GM12878 (cell line): Measurements from ENCODE around the gene PRKAR1A. TPM values are rescaled to one million over a fixed set of nuclear protein-coding genes. Genes with fewer than 3 reads are reported as not detected.

ENCODE experiments used
- ATAC-seq: fragments of 200-7000 bp; cut with Tn5 transposase; 3 replicates; pipeline ENCODE4 v1.9.1; 2020; ENCODE audit warnings: mild to moderate bottlenecking, moderate library complexity
- BruUV-seq: library from RNA; stranded (reverse); fragments of 400-500 nt; replicated peaks from 2 replicates; lab custom pipeline; 2021; lab: Mats Ljungman, UMichigan
- CTCF ChIA-PET: fragments of 300-600 bp; sonication (Branson Sonifier 250); formaldehyde crosslinking; extraction: SDS; loops from one replicate; lab custom pipeline; 2021; ENCODE audit warnings: inconsistent platforms; lab: Yijun Ruan, JAX
- POLR2A ChIA-PET: fragments of 350-600 bp; formaldehyde crosslinking; extraction: SDS; loops from one replicate; lab custom pipeline; 2021; ENCODE audit warnings: inconsistent platforms; lab: Charles Lee
- RAD21 ChIA-PET: fragments of 300-600 bp; sonication (Branson Sonifier 250); formaldehyde crosslinking; loops from one replicate; lab custom pipeline; 2023; ENCODE audit warnings: antibody characterized with exemption; ENCODE audit not compliant: unreplicated experiment; lab: Charles Lee
- SMC1A ChIA-PET: fragments of 300-600 bp; sonication (Branson Sonifier 250); formaldehyde crosslinking; loops from one replicate; lab custom pipeline; 2023; ENCODE audit not compliant: unreplicated experiment, uncharacterized antibody; lab: Charles Lee
- DNase-seq: peaks from one replicate; pipeline ENCODE4 v3.0.0-alpha.2; 2011; ENCODE audit warnings: low read depth, low spot score
- FAIRE-seq: peaks from 3 replicates; lab custom pipeline; 2011; peaks lifted over from hg19 to GRCh38; lab: Jason Lieb, UNC
- H2AFZ ChIP-seq: 2 replicates; pipeline ENCODE4 v1.6.0; 2011; ENCODE audit warnings: low read depth, low read length, control low read depth; ENCODE audit not compliant: control insufficient read depth
- H3K27ac ChIP-seq: 2 replicates; pipeline ENCODE4 v1.5.1; 2011; ENCODE audit warnings: control low read depth; ENCODE audit not compliant: control insufficient read depth, insufficient read depth
- H3K27me3 ChIP-seq, 2 experiments: replicated peaks in 1 of 2; 2 replicates each; pipeline versions ENCODE4 v1.6.0 to v1.6.1; 2011; ENCODE audit warnings: low read length in 1 of 2; ENCODE audit not compliant: control insufficient read depth in 2 of 2, insufficient read depth in 2 of 2
- H3K36me3 ChIP-seq, 2 experiments: 2 replicates each; pipeline ENCODE4 v1.5.1; 2011; ENCODE audit warnings: low read length in 1 of 2; ENCODE audit not compliant: control insufficient read depth in 2 of 2, insufficient read depth in 2 of 2
- H3K4me1 ChIP-seq: 2 replicates; pipeline ENCODE4 v1.6.1; 2011; ENCODE audit warnings: mild to moderate bottlenecking, low read length, moderate library complexity, mixed read lengths; ENCODE audit not compliant: control insufficient read depth, insufficient read depth
- H3K4me2 ChIP-seq: 2 replicates; pipeline ENCODE4 v1.6.0; 2011; ENCODE audit warnings: control low read depth; ENCODE audit not compliant: control insufficient read depth, insufficient read depth
- H3K4me3 ChIP-seq: fragments of 200-600 bp; sonication (generic); 2 replicates; pipeline ENCODE4 v1.5.1; 2016
- H3K79me2 ChIP-seq: 2 replicates; pipeline ENCODE4 v1.6.0; 2011; ENCODE audit warnings: low read length; ENCODE audit not compliant: control insufficient read depth, insufficient read depth
- H3K9ac ChIP-seq: 2 replicates; pipeline ENCODE4 v1.8.0; 2011; ENCODE audit warnings: low read length, control low read depth, mixed read lengths; ENCODE audit not compliant: control insufficient read depth, insufficient read depth
- H3K9me3 ChIP-seq: replicated peaks from 3 replicates; pipeline ENCODE4 v1.5.1; 2011; ENCODE audit warnings: mild to moderate bottlenecking, low read length; ENCODE audit not compliant: control insufficient read depth, insufficient read depth
- H4K20me1 ChIP-seq: 2 replicates; pipeline ENCODE4 v1.6.0; 2011; ENCODE audit not compliant: control insufficient read depth, insufficient read depth
- FOXM1 ChIP-seq: IDR thresholded peaks from 2 replicates; pipeline ENCODE4 v1.6.1; 2012; ENCODE audit warnings: low read depth, mild to moderate bottlenecking, inconsistent platforms, low read length, moderate library complexity
- HDAC6 ChIP-seq: fragments of 200-600 bp; sonication (generic); IDR thresholded peaks from one replicate; pipeline ENCODE4 v1.8.0; 2017; ENCODE audit warnings: antibody characterized with exemption; ENCODE audit not compliant: unreplicated experiment
- IRF4 ChIP-seq: IDR thresholded peaks from 2 replicates; pipeline ENCODE4 v1.6.1; 2011; ENCODE audit warnings: low read depth, low read length
- MTA2 ChIP-seq: fragments of 450-650 bp; IDR thresholded peaks from 2 replicates; pipeline ENCODE4 v1.6.1; 2016; ENCODE audit warnings: low read depth, mild to moderate bottlenecking, moderate library complexity
- MXI1 ChIP-seq: fragments of 150-350 bp; IDR thresholded peaks from 2 replicates; pipeline ENCODE4 v1.6.1; 2011; ENCODE audit warnings: low read depth, mild to moderate bottlenecking, inconsistent platforms, low read length, improper control_type of control experiment
- NR2F1 ChIP-seq: fragments of 450-650 bp; conservative IDR thresholded peaks from 2 replicates; pipeline ENCODE4 v1.6.1; 2017; ENCODE audit warnings: mild to moderate bottlenecking
- PAX5 ChIP-seq: IDR thresholded peaks from 2 replicates; pipeline ENCODE4 v1.6.1; 2011; ENCODE audit warnings: low read depth, low read length, borderline replicate concordance
- POLR2AphosphoS2 ChIP-seq: IDR thresholded peaks from 2 replicates; pipeline ENCODE4 v1.6.1; 2011; ENCODE audit warnings: low read depth, mild to moderate bottlenecking, low read length, improper control_type of control experiment, moderate library complexity
- POLR2AphosphoS5 ChIP-seq: IDR thresholded peaks from 2 replicates; pipeline ENCODE4 v1.6.1; 2011; ENCODE audit warnings: mild to moderate bottlenecking, low read length, inconsistent platforms
- SIN3A ChIP-seq: IDR thresholded peaks from 2 replicates; pipeline ENCODE4 v1.6.1; 2012; ENCODE audit warnings: low read depth, low read length, improper control_type of control experiment
- SMAD1 ChIP-seq: fragments of 450-650 bp; IDR thresholded peaks from 2 replicates; pipeline ENCODE4 v1.6.1; 2018; ENCODE audit warnings: mild to moderate bottlenecking, low read depth; ENCODE audit not compliant: partially characterized antibody
- SRF ChIP-seq, 2 experiments: IDR thresholded peaks; 2 replicates each; pipeline ENCODE4 v1.6.1; 2011; ENCODE audit warnings: low read depth in 2 of 2, low read length in 2 of 2, mild to moderate bottlenecking in 1 of 2, moderate library complexity in 1 of 2
- STAT1 ChIP-seq: fragments of 450-650 bp; conservative IDR thresholded peaks from 2 replicates; pipeline ENCODE4 v1.6.1; 2014; ENCODE audit warnings: antibody characterized with exemption, mild to moderate bottlenecking
- ZNF24 ChIP-seq: fragments of 450-650 bp; IDR thresholded peaks from 2 replicates; pipeline ENCODE4 v1.6.1; 2017; ENCODE audit warnings: antibody characterized with exemption, mild to moderate bottlenecking
- WGBS: methylation state at CpG from one replicate; pipeline ENCODE4 v1.1.6; 2016; ENCODE audit warnings: low lambda C conversion rate; ENCODE audit not compliant: insufficient replicate concordance, insufficient coverage; ENCODE audit errors: missing lambda C conversion rate; 5-methylcytosine and 5-hydroxymethylcytosine counted together
- in situ Hi-C: fragments of 300-500 bp; cut with MboI; formaldehyde crosslinking; loops from 9 replicates; pipeline ENCODE4 v1.14.3; 2018; ENCODE audit warnings: mixed read lengths
- intact Hi-C: fragments of 100-400 bp; cut with micrococcal nuclease; formaldehyde crosslinking; loops from one replicate; pipeline ENCODE4 v1.14.2; 2022; ENCODE audit not compliant: unreplicated experiment
- polyA plus RNA-seq, 11 experiments: library from polyadenylated mRNA; depleted of rRNA in 4 of 11; unstranded in 6 of 11; stranded (reverse) in 5 of 11; fragments of >200 nt; fragmentation: Nextera tagmentation in 4 of 11; fragmentation: Illumina TruSeq in 1 of 11; extraction: Ambion mirVana in 4 of 11; extraction: Trizol in 1 of 11; gene quantifications; 1 replicate in 1 of 11; 2 replicates in 10 of 11; pipeline versions ENCODE4 v1.2.1 to v1.2.3, GENCODE V29; 2011 to 2016; ENCODE audit warnings: inconsistent platforms in 2 of 11, missing spikeins in 2 of 11, low read depth in 1 of 11
- total RNA-seq, 4 experiments: library from RNA; depleted of rRNA in 3 of 4; stranded (reverse); fragments of >200 nt in 3 of 4; fragmentation: Illumina TruSeq in 1 of 4; extraction: Trizol in 1 of 4; gene quantifications; 2 replicates each; pipeline versions ENCODE4 v1.2.1 to v1.2.3, GENCODE V29; 2013 to 2021

Gene PRKAR1A
- total and polyA plus RNA-seq, 10 of the 15 experiments (the other 5 are each of a cell fraction or from before 2014, with no cell fraction given): 29.1 to 200 (median 125) TPM

GRCh38 chr17:68463211-68464019 lies 48.8 kb upstream of the PRKAR1A start:
- FAIRE-seq (no peak), DNase-seq (no peak), ATAC-seq (no peak)
- Histone ChIP-seq H3K36me3 (no peaks in the 10 kb centered on the region), H3K4me3 (no peak overlapping the region), H3K9me3 (no peaks in the 10 kb centered on the region; the same call in 2 of the 3 replicates), H3K27me3 (no peaks in the 10 kb centered on the region), H3K4me2 (no peak overlapping the region), H3K4me1 (peaks cover 37% of the 10 kb centered on the region), H3K79me2 (no peaks in the 10 kb centered on the region), H3K27ac (no peak overlapping the region; the same call in 1 of the 2 replicates), H2AFZ (no peak overlapping the region; the same call in 1 of the 2 replicates), H4K20me1 (no peaks in the 10 kb centered on the region), H3K9ac (no peak overlapping the region)
- intact Hi-C loops (loop anchor here (1.0 to 10.0 kb wide), 8 partner anchors 27 to 499 kb away; no protein-coding TSS in a partner anchor), in situ Hi-C loops (loop anchor here (10.0 kb wide), 1 partner anchor 499 kb away; no protein-coding TSS in a partner anchor)
- RAD21 ChIA-PET: interaction anchor here (0.6 to 14.6 kb wide), 13 partner anchors 9 to 779 kb away, joined by 3 to 157 read pairs (median 5); partner anchors contain the start of genes ARSG and SLC16A6
- WGBS: 50% methylated on average over 6 of the region's 6 CpGs
- CTCF ChIA-PET: interaction anchor here (0.7 to 8.5 kb wide), 21 partner anchors 9 to 503 kb away, joined by 3 to 119 read pairs (median 5); no protein-coding TSS in a partner anchor
- no TSS peak for BruUV-seq
- POLR2A ChIA-PET: interaction anchor here (1.2 to 1.7 kb wide), 2 partner anchors 10 to 35 kb away, joined by 4 to 8 read pairs; no protein-coding TSS in a partner anchor
- peak; percentile 70 for TF ChIP-seq ZNF24
- TF ChIP-seq PAX5: no peak
- no peak for TF ChIP-seq STAT1
- SMC1A ChIA-PET: interaction anchor here (0.6 to 16.2 kb wide), 12 partner anchors 24 to 303 kb away, joined by 3 to 288 read pairs (median 8); no protein-coding TSS in a partner anchor

GRCh38 chr17:68468334-68468733 lies 43.9 kb upstream of the PRKAR1A start:
- ChIA-PET CTCF (interaction anchor here (0.6 to 8.5 kb wide), 16 partner anchors 7 to 295 kb away, joined by 3 to 59 read pairs (median 10); partner anchors contain the start of gene WIPI1), SMC1A (interaction anchor here (1.1 to 11.9 kb wide), 13 partner anchors 10 to 508 kb away, joined by 3 to 163 read pairs (median 5); no protein-coding TSS in a partner anchor), RAD21 (interaction anchor here (0.8 to 2.2 kb wide), 4 partner anchors 10 to 205 kb away, joined by 3 to 10 read pairs (median 4); no protein-coding TSS in a partner anchor), POLR2A (interaction anchor here (0.9 to 1.2 kb wide), 3 partner anchors 10 to 203 kb away, joined by 3 to 6 read pairs (median 3); no protein-coding TSS in a partner anchor)
- DNase-seq (no peak), FAIRE-seq (no peak), ATAC-seq (no peak)
- Histone ChIP-seq H3K4me3 (no peak overlapping the region), H3K27me3 (no peaks in the 10 kb centered on the region; a peak in 1 of 4 replicates), H3K9me3 (no peaks in the 10 kb centered on the region; the same call in 2 of the 3 replicates), H3K79me2 (no peaks in the 10 kb centered on the region), H3K27ac (no peak overlapping the region), H2AFZ (no peak overlapping the region), H3K4me2 (no peak overlapping the region), H3K36me3 (no peaks in the 10 kb centered on the region), H3K4me1 (peaks cover 4% of the 10 kb centered on the region; the same call in 1 of the 2 replicates), H4K20me1 (no peaks in the 10 kb centered on the region), H3K9ac (no peak overlapping the region)
- BruUV-seq: no TSS peak
- intact Hi-C loops: loop anchor here (5.0 to 10.0 kb wide), 3 partner anchors 44 to 504 kb away; partner anchors contain the start of gene PRKAR1A
- in situ Hi-C loops: loop anchor here (10.0 kb wide), 1 partner anchor 504 kb away; no protein-coding TSS in a partner anchor
- WGBS: 37% methylated on average over 5 of the region's 5 CpGs
- no peak for TF ChIP-seq SIN3A
- no peak for TF ChIP-seq MTA2
- no peak for TF ChIP-seq HDAC6
- TF ChIP-seq FOXM1: no peak
- no peak for TF ChIP-seq POLR2AphosphoS2
- no peak for TF ChIP-seq NR2F1
- no peak for TF ChIP-seq IRF4
- TF ChIP-seq SMAD1: no peak
- no peak for TF ChIP-seq POLR2AphosphoS5
- TF ChIP-seq SRF (IDR thresholded peaks at IDR 0.05; ENCODE audit: low read depth in 2 of 2, low read length in 2 of 2): no peak
- no peak for TF ChIP-seq MXI1
